NCI-H748 (cell line): ENCODE measurements around the gene CCDC197.

Experiments
- DNase-seq: peaks from one replicate; lab custom pipeline; 2025; ENCODE audit not compliant: unreplicated experiment; lab: John Stamatoyannopoulos, UW

The CCDC197 gene

GRCh38 chr14:94041551-94042346 lies 44.6 kb downstream of the CCDC197 start:
- DNase-seq: no peak

GRCh38 chr14:94042433-94043091 lies 45.5 kb downstream of the CCDC197 start:
- no peak for DNase-seq

GRCh38 chr14:94043111-94043755 lies 46.1 kb downstream of the CCDC197 start:
- DNase-seq: no peak

- DNase-seq: no peak
Observed at GRCh38 chr14:94043756-94044475, 46.8 kb downstream of the CCDC197 start.

GRCh38 chr14:94044476-94045091 lies 47.5 kb downstream of the CCDC197 start:
- DNase-seq: no peak

GRCh38 chr14:94045101-94045500 lies 48.0 kb downstream of the CCDC197 start:
- DNase-seq: no peak

- DNase-seq: no peak
Observed at GRCh38 chr14:94045563-94046345, 48.7 kb downstream of the CCDC197 start.

GRCh38 chr14:94046696-94047250 lies 49.7 kb downstream of the CCDC197 start:
- no peak for DNase-seq

GRCh38 chr14:94047581-94047980 lies 50.5 kb downstream of the CCDC197 start:
- no peak for DNase-seq

- peak; percentile 93 for DNase-seq
Observed at GRCh38 chr14:94048691-94049624, 51.9 kb downstream of the CCDC197 start.

- no peak for DNase-seq
Observed at GRCh38 chr14:94049625-94050023, 52.5 kb downstream of the CCDC197 start.

GRCh38 chr14:94050231-94050880 lies 53.3 kb downstream of the CCDC197 start:
- DNase-seq: no peak

- no peak for DNase-seq
Observed at GRCh38 chr14:94051115-94051514, 54.0 kb downstream of the CCDC197 start.

GRCh38 chr14:94051779-94052178 lies 54.7 kb downstream of the CCDC197 start:
- DNase-seq: no peak

GRCh38 chr14:94052199-94052598 lies 55.1 kb downstream of the CCDC197 start:
- DNase-seq: no peak

GRCh38 chr14:94052662-94053061 lies 55.6 kb downstream of the CCDC197 start:
- no peak for DNase-seq

GRCh38 chr14:94054401-94054800 lies 57.3 kb downstream of the CCDC197 start:
- DNase-seq: no peak

GRCh38 chr14:94054936-94055335 lies 57.8 kb downstream of the CCDC197 start:
- no peak for DNase-seq
